ENCODE measurements around the gene PGAP2.
"Not testable (repeated sequence)": the region's sequence is repeated elsewhere in the genome, so short reads cannot be mapped to it uniquely, and the experiment has no call there.

The PGAP2 gene

GRCh38 chr11:3856856-3857553 is 48.6 kb downstream of the PGAP2 start:
- DNase-seq (ENCODE audit: low read depth): no peak

- DNase-seq (ENCODE audit: low read depth): no peak
Observed at GRCh38 chr11:3857628-3858027, 49.3 kb downstream of the PGAP2 start.

- DNase-seq (ENCODE audit: low read depth): no peak
Observed at GRCh38 chr11:3859373-3859881, 51.1 kb downstream of the PGAP2 start.

- DNase-seq (ENCODE audit: low read depth): no peak
Observed at GRCh38 chr11:3860375-3860774, 52.0 kb downstream of the PGAP2 start.

GRCh38 chr11:3860898-3861393 is 52.6 kb downstream of the PGAP2 start:
- DNase-seq (ENCODE audit: low read depth): not testable (repeated sequence)

- DNase-seq (ENCODE audit: low read depth): no peak
Observed at GRCh38 chr11:3861683-3862082, 53.3 kb downstream of the PGAP2 start.

GRCh38 chr11:3865388-3866193 is 57.2 kb downstream of the PGAP2 start:
- peak; percentile 20 for DNase-seq (ENCODE audit: low read depth)

GRCh38 chr11:3866206-3866605 is 57.8 kb downstream of the PGAP2 start:
- no peak for DNase-seq (ENCODE audit: low read depth)

- no peak for DNase-seq (ENCODE audit: low read depth)
Observed at GRCh38 chr11:3866836-3867208, 58.5 kb downstream of the PGAP2 start.

GRCh38 chr11:3867209-3868091 is 59.1 kb downstream of the PGAP2 start:
- no peak for DNase-seq (ENCODE audit: low read depth)

GRCh38 chr11:3873712-3874349 is 65.5 kb downstream of the PGAP2 start:
- no peak for DNase-seq (ENCODE audit: low read depth)

All from fibroblast of the conjunctiva (primary cell).